GM12878 (cell line): ENCODE results near the gene PVRIG.
"Not testable (repeated sequence)": the region's sequence is repeated elsewhere in the genome, so short reads cannot be mapped to it uniquely, and the experiment has no call there.

Experiments
- ATF2 ChIP-seq: IDR thresholded peaks from 2 replicates; pipeline ENCODE4 v1.6.1; 2012; ENCODE audit warnings: low read length, inconsistent platforms
- ATF3 ChIP-seq: IDR thresholded peaks from 2 replicates; pipeline ENCODE4 v1.6.1; 2011; ENCODE audit warnings: low read depth, mild to moderate bottlenecking, low read length, moderate library complexity, borderline replicate concordance; ENCODE audit errors: extremely low read depth
- BCLAF1 ChIP-seq: fragments of 450-650 bp; IDR thresholded peaks from 2 replicates; pipeline ENCODE4 v1.6.1; 2017; ENCODE audit warnings: antibody characterized with exemption, mild to moderate bottlenecking, moderate library complexity
- BHLHE40 ChIP-seq, 2 experiments: fragments of 450-650 bp in 1 of 2; IDR thresholded peaks; 2 replicates each; pipeline ENCODE4 v1.6.1; 2011 to 2017; ENCODE audit warnings: low read depth in 2 of 2, borderline replicate concordance in 1 of 2, improper control_type of control experiment in 1 of 2, low read length in 1 of 2, mild to moderate bottlenecking in 1 of 2
- CEBPZ ChIP-seq: fragments of 150-350 bp; IDR thresholded peaks from 2 replicates; pipeline ENCODE4 v1.6.1; 2016; ENCODE audit warnings: low read depth, low read length
- CTCF ChIP-seq, 3 experiments: IDR thresholded peaks in 2 of 3; conservative IDR thresholded peaks in 1 of 3; 2 replicates each; pipeline ENCODE4 v1.5.1; 2011; ENCODE audit warnings: low read depth in 3 of 3, low read length in 3 of 3, mild to moderate bottlenecking in 3 of 3, control low read depth in 2 of 3, moderate library complexity in 2 of 3, inconsistent platforms in 1 of 3, mixed read lengths in 1 of 3; ENCODE audit not compliant: control insufficient read depth in 2 of 3, insufficient read depth in 1 of 3; ENCODE audit errors: extremely low read depth in 1 of 3
- FOXK2 ChIP-seq: fragments of 450-650 bp; IDR thresholded peaks from 2 replicates; pipeline ENCODE4 v1.6.1; 2017; ENCODE audit warnings: mild to moderate bottlenecking, moderate library complexity
- IKZF1 ChIP-seq: fragments of 450-650 bp; conservative IDR thresholded peaks from 2 replicates; pipeline ENCODE4 v1.6.1; 2017; ENCODE audit warnings: antibody characterized with exemption, mild to moderate bottlenecking
- NKRF ChIP-seq: fragments of 450-650 bp; conservative IDR thresholded peaks from 2 replicates; pipeline ENCODE4 v1.6.1; 2017; ENCODE audit warnings: mild to moderate bottlenecking, moderate library complexity
- POLR2A ChIP-seq: IDR thresholded peaks from 2 replicates; pipeline ENCODE4 v1.6.1; 2011; ENCODE audit warnings: low read depth, mild to moderate bottlenecking, low read length
- POLR2AphosphoS5 ChIP-seq: IDR thresholded peaks from 2 replicates; pipeline ENCODE4 v1.6.1; 2011; ENCODE audit warnings: mild to moderate bottlenecking, low read length, inconsistent platforms
- PRDM15 ChIP-seq: fragments of 450-650 bp; formaldehyde crosslinking; IDR thresholded peaks from 2 replicates; pipeline ENCODE4 v1.4.0; 2020; ENCODE audit warnings: mild to moderate bottlenecking, moderate library complexity
- USF2 ChIP-seq: IDR thresholded peaks from 2 replicates; pipeline ENCODE4 v1.6.1; 2011; ENCODE audit warnings: low read depth, low read length, improper control_type of control experiment, borderline replicate concordance
- ZNF24 ChIP-seq: fragments of 450-650 bp; IDR thresholded peaks from 2 replicates; pipeline ENCODE4 v1.6.1; 2017; ENCODE audit warnings: antibody characterized with exemption, mild to moderate bottlenecking

- not testable (repeated sequence) for TF ChIP-seq PRDM15 (CRISPR knock-in tag); ZNF24; CEBPZ; POLR2AphosphoS5; ATF2; POLR2A; CTCF (IDR thresholded peaks at IDR 0.05 in 2 of 3, conservative IDR thresholded peaks at IDR 0.05 in 1 of 3; ENCODE audit: control insufficient read depth in 2 of 3, extremely low read depth in 1 of 3, insufficient read depth in 1 of 3, low read depth in 3 of 3, low read length in 3 of 3); BCLAF1; IKZF1; FOXK2; USF2; ATF3; NKRF
- TF ChIP-seq BHLHE40 (IDR thresholded peaks at IDR 0.05; ENCODE audit: borderline replicate concordance in 1 of 2, low read depth in 2 of 2, low read length in 1 of 2): peak in 1 of 2 experiments; percentile 27; a peak in 1 of 4 replicates
These were observed 49.7 kb downstream of the PVRIG start for GRCh38 chr7:100269306-100270045.
